HG03025 (cell line): ENCODE measurements around the gene SRSF1.
"Not testable (repeated sequence)": the region's sequence is repeated elsewhere in the genome, so short reads cannot be mapped to it uniquely, and the experiment has no call there.

Experiments
- ATAC-seq: cut with Tn5 transposase; IDR thresholded peaks from one replicate; pipeline ENCODE4 v1.9.1; 2021; ENCODE audit warnings: mild to moderate bottlenecking, moderate library complexity; ENCODE audit not compliant: unreplicated experiment, low FRiP score

Gene SRSF1

DNA sequence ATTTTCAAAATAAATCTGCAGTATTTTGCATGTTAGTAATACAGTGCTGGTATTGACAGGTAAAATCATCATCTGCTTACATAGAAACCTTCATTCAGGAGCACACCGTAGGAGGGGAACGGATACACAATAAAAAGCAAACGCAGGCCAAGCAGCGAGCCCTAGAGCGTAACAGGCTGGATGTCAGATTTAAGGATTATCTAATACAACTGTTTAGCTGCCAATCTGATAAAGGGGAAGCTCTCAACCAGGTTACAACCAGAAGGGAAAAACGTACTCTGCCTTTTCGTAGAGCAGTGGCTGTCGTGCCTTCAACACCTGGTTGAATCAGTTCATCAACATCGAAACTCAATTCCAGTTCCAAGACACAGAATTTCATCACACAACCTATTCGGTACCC, 35.5 kb downstream of the SRSF1 start:
- no peak for ATAC-seq

DNA sequence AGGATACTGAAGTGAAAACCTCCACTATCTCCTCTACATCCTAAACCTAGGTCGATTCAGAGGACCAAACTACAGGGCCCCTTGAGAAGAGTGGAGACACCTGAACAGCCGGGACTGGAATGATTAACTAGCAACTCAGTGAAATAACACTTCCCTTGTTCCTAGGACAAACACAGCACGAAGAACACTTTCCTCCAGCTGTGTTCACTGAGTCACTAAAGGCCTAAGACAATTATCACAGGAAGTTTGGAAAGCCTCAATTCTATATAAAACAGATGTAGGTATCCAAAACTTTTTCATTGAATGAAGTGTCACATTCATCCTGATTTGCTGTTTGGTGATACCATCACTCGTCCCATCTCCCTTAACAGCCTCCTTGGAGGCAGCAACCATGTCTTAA, 36.3 kb downstream of the SRSF1 start:
- no peak for ATAC-seq

DNA sequence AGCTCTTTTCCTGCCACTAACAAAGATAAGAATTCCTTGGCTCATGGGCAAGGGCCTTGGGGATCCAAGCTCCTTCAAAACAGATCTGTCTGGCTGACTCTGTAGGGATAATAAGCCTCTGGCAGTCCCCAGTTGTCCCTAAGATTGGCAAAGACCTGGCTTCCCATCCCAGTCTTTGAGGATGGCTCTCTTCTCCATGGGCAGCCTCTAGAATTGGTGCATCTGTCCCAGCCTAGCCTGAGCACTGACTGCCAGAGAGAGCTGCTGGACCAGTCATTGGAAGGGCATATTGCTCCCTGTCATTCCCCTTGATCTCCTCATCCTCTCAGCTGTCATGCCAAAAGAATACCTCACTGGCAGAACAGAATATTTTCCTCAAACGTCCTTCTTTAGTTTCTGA, 38.6 kb downstream of the SRSF1 start:
- no peak for ATAC-seq

DNA sequence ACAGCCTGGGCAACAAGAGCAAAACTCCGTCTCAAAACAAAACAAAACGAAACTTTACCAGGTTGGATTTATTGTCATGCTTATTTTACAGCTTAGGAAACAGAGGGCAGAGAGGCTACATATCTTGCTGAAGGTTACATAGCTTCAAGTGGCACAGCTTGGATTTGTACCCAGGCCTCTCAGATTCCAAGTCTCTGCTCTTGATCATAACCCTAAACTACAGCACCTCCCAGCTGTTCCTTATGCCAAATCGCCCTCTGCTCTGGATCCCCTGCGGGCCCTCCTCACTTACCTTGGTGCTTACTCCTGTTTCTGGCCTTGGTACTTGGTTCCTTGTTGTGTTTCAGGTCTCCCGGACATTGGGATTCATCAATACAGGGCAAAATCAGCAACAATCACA, 40.2 kb downstream of the SRSF1 start:
- ATAC-seq = no peak

DNA sequence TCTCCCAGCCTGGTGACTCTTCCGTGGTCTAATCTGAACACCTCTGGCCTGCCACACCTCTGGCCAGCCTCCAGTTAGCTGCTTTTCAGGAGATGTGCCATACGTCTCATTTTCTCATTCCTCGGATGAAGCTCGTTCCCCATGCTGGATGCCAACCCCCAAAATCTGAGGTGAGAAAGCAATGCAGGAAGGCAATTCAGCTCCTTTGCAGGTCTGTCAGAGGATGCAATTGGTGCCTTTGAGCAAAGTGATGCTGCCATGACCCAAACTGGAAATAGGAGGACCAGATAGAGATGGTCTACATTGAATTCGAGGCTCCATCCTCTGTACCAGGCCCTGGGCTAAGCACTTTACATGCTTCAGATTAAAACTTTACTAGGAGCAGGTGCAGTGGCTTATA, 40.8 kb downstream of the SRSF1 start:
- no peak for ATAC-seq

DNA sequence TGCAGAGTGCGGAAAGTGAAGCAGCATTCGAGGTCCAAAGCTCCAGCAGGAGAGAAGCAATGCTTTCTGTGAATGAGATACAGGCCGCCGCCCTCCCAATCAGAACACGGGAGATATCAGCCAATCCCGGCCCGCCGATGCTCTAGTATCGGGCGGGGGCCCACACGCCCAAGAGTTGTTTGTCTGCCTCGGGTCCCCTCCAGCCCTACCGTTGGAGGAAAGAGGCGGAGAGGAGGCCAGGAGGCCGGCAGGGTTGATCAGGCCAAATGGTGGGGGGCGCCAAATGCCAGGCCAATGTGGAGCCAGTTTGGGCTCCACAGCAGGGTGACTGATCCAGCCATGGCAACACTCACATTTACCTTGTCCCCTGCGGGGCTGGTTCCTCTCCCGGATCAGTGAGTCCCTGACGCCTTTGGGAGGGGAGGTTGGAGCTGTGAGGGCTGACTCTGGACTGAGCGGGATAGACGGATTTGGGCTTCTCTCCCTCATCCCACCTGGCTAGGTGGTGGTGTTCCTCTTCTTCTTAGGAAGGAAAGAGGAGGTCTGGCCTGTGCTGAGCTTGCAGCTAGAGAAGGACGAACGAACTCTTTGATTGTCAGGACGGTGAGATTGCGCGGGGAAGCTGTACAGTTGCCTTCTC, 41.4 kb downstream of the SRSF1 start:
- no peak for ATAC-seq

DNA sequence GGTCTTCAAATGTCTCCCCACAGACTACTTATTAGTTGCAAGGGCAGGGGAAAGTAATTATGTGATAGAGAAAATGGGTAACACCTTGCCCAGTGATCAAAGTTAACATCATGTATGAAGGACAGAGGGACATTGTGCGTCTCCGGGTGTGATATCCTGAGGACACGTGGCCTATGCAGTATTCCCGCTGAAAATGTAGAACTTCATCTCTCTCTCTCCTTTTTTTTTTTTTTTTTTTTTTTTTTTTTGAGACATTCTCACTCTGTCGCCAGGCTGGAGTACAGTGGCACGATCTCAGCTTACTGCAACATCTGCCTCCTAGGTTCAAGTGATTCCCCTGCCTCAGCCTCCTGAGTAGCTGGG, 43.9 kb downstream of the SRSF1 start:
- no peak for ATAC-seq

DNA sequence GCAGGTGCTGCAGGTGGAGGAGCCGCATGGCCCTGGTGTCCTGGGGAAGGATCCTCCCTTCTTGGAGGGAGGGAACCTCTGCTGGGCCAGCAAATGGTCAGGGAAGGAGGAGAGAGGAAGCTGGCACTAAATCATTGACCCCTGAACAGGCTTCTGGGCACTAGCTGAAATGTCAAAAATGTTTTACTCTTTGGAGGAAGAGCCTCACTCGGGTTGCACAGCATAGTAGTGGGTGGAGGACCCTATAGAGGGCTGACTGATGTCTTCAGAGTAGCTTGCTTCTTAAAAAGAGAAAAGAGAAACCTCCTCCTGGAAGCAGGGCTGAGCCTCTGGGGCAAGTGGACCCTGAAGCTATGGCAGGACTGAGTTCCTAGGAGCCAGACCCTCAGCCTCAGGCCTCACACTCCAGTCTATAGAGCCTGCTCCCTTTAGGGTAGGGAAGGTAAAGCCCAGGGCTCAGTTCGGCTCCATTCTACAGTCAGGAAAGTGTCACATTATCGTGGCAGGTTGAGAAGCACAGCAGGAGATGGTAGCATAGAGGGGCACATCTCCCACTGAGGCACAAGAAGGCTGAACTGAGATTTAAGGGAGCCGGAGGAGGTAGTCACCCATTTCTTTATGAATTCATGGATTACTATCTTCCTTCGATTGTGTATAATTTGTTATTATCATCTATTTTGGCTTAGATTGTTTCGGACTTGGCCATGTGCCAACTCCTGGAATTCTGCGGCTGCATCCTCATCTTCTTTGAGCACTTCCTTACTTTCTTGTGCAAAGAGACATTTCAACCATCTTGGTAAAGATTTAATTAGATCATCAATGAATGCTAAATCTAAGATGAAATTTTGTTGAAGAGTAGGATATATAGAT, 44.5 kb downstream of the SRSF1 start:
- no peak for ATAC-seq

DNA sequence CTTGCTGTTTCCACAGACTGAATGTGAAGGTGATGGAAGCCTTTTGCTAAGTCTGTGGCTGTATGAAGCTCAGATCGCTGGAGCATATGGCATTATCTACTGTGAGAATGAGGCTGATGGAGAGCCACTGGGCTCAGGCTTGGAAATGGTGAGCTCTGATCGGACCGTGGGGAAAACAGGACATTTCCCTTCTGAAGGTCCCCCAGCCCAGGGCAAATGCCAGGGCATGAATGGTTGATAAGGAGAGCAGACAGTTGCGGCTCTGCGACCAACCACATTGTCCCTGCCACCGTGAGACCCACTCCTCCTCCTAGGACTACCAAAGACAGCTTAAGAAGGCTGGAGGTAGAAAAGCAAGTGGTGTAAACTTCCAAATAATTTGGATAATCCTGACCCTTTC, 47.1 kb downstream of the SRSF1 start:
- no peak for ATAC-seq

DNA sequence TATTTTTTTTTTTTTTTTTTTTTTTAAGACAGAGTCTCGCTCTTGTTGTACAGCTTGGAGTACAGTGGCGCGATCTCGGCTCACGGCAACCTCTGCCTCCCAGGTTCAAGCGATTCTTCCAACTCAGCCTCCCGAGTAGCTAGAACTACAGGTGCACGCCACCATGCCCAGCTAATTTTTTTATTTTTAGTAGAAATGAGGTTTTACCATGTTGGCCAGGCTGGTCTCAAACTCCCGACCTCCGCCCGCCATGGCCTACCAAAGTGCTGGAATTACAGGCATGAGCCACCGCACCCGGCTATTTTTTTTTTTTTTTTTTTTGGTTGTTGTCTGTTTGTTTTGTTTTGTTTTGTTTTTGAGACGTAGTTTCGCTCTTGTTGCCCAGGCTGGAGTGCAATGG, 48.7 kb downstream of the SRSF1 start:
- ATAC-seq = not testable (repeated sequence)

DNA sequence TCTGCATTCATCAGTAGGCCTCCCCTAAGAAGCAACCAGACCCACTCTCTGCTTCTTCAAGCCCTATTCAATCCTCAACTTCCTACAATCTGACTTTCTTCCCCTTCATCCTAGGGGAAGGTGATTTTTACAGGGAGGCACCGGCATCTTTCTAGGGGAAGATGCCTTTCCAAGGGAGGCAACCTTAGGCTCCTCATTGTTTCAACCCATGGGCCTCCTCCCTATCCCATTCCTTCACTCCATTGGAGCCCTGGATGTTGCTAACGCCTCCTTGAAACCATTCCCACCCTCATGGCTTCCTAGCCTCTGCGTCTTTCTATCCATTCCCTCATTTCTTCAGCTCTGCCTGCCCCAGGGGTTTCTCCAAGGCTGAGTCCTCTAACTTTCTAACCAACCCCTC, 49.2 kb downstream of the SRSF1 start:
- ATAC-seq = no peak

DNA sequence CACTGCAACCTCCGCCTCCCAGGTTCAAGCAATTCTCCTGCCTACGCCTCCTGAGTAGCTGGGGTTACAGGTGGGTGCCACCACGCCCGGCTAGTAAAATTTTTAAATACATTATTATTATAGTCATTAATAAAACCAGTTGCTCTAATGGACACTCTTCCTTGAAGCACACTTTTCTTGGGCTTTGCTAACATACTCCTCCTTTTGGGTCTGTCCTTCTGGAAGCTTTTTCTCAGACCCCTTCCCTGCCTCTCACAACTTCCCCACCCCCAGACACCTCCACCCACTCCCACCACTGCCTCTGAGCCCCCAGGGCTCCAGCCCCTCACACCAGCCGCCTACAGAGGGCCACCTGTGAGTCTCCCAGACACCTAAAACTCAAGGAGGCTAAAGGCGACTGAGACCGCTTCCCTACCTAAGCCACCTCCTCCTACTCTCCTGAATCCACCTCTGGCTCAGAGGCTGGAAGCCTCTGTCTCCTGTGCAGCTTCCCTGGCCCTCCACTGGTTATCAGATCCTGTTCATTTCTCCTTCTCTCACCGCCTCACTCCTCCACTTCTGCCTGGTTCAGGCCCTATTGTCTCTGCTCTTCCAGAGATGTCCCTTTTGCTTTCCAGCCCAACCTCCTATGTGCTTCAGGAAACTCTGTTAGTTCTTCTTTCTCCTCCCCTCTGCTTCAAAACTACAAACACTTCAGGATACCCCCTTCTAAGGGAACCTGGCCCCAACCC, 49.8 kb downstream of the SRSF1 start:
- no peak for ATAC-seq

DNA sequence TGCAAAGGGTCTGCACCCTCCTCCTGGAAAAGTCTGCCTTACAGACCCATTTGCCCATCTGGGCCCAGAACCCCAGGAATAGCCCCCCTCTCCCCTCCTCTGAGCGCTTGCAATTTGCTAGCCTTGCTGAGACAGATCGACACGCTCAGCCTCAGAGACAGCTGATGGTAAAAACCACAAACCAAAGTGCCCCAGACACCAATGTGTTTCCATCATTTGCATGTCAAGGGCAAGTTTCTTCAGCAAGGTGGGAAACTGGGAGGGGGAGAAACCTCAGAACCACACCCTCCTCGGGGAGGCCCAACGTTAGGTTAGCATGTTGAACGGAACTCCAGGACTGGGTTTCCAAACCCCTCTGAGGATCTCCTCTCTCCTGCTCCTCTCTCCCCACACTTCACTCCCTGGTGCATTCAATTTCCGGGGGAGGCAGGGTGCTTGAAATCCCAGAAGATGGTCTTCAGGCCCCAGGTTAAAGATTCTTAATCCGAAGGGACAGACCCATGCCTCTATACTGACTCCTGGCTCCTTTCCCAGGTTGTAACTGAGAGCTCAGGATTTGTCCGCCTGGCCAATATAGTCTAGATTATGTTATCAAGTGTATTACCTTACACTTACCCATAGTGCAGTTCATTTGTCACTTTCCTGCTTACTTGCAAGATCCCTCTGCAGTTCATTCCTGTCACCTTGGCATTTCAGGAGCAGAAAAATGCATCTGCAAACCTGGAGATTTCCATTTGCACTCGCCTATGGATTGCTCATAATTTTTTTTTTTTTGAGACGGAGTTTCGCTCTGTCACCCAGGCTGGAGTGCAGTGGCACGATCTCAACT, 50.5 kb downstream of the SRSF1 start:
- peak; percentile 54 for ATAC-seq

DNA sequence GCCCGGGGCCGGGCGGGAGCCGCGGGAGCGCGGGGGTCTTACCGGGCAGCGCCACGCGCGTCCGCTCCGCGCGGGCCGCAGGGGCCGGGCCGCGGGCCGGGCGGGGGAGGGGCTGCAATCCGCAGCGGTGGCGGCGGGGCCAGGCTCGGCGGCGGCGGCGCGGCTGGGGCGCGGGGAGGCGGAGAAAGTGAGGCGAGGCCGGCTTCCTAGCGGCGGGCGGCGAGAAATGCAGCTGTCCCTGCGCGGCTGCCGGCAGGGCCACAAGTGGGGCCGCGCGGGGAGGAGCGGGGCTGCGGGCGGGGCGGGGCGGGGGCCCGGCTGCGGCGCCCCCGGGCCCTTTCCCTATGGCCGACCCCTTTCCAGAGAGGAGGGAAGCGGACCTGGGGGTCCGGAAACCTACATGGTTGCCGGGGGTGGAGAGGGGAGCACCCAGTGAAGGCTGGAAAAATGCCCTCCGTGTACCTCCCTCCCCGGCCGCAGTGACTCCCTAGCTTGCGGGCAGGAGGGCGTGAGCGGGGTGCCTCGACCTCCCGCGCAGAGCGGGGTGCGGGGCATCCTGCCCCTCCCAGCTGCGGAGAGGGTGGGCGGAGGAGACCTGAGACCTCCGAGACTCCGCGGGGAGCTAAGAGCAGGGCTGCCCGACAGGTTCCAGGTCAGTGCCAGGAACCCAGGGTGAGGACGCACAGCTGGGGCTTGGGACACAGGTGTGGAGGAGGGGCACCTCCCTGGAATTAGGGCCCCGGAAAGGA, 51.7 kb downstream of the SRSF1 start, which contains the start of gene CUEDC1:
CUEDC1 (minus strand) TSS at position 230 of the 749 bp plus-strand sequence. CDS start 69,848 bp downstream, outside the sequence.
- no peak for ATAC-seq

DNA sequence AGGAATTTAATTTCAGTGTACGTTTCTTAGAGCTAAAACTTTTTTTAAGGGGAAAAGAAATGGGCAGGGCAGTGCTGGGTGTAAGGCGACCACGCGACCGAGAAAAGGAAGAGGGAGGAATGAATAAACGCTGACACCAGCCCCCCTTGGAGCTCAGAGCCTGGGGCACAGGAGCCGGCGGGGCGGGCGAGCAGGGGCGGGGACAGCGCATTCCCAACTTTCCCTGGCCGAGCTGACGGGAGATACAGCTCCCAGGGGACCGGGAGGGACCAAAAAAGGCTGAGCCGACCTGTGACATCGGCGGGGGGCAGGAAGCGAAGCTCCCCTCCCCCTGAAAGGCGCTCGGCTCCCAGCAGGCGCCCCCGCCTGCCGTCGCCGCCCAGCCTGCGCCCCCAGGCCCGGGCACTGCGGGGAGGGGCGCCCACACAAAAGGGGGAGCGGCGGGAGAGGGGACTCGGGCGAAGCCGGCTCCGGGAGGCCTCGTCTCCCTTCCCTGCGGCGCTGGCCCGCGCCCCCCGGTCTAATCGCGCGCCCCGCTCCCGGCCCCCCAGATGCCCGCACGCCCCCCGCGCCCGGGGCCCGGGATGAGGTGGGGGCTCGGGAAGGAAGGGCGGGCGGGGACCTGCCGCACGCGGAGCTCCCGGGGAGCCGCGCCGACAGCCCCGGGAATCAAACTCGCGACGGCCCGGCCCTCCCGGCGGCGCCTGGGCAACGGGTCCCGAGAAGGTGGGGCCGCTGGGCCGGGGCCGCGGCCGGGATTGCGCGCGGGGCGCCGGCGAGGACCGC, 52.5 kb downstream of the SRSF1 start:
- no peak for ATAC-seq

DNA sequence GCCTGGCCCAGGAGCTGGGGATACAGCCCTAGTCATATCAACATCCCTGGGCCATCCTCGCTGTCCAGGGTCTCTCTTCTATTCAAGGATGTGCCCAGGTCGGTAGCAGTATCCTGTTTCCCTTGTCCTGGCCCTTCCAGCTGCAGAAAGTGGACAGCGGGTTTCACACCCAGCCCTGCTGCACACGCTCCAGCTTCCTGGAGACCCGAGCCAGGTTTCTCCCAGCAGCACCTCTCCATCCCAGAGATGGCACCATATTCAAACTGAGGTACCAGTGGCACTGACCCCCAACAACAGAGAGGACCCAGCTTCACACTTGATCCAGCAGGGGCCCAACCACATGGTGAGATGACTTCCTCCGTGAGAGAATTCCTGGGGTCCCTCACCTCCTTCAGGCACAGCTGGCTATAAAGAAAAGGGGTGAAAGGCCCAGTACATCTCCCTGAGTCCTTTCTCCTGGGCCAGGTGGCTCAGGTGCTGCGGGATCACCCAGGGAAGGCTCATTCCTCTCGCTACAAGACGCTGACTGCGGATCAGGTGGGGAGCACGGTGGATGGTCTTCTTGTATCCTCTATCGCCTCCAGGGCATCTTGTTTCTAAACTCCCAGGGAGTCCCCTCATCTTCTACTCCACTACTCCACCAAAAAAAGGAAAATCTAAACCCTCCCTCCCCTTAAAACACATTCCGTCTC, 53.2 kb downstream of the SRSF1 start:
- ATAC-seq = no peak
